SK-N-MC (cell line): ENCODE data around the gene RAB3GAP1.

Experiments used
- DNase-seq: peaks from one replicate; pipeline ENCODE4 v3.0.0-alpha.2; 2011; ENCODE audit warnings: low read depth, low spot score
- H3K27ac ChIP-seq: fragments of 200-600 bp; sonication (generic); 2 replicates; pipeline ENCODE4 v1.5.1; 2016; ENCODE audit warnings: mixed run types
- H3K36me3 ChIP-seq: fragments of 200-600 bp; sonication (generic); 2 replicates; pipeline ENCODE4 v1.6.1; 2017; ENCODE audit warnings: antibody characterized with exemption, low read length, mixed read lengths; ENCODE audit not compliant: insufficient read depth
- H3K4me3 ChIP-seq: fragments of 200-600 bp; sonication (generic); 2 replicates; pipeline ENCODE4 v1.5.1; 2016
- H3K9ac ChIP-seq: fragments of 200-600 bp; sonication (generic); 2 replicates; pipeline ENCODE4 v1.8.0; 2017; ENCODE audit warnings: mixed run types, mixed read lengths; ENCODE audit not compliant: insufficient read length
- H3K9me3 ChIP-seq: fragments of 200-600 bp; sonication (generic); 2 replicates; pipeline ENCODE4 v1.6.1; 2017; ENCODE audit warnings: low read depth, mild to moderate bottlenecking, antibody characterized with exemption, low read length, moderate library complexity, mixed read lengths
- EZH2 ChIP-seq: fragments of 200-600 bp; sonication (generic); IDR thresholded peaks from one replicate; pipeline ENCODE4 v1.6.1; 2017; ENCODE audit warnings: antibody characterized with exemption
- FOXP2 ChIP-seq: optimal IDR thresholded peaks from 2 replicates; pipeline ENCODE3; 2011; ENCODE audit warnings: mild to moderate bottlenecking, moderate library complexity; ENCODE audit not compliant: insufficient read depth; ENCODE audit errors: extremely low read length, control extremely low read depth
- POLR2AphosphoS5 ChIP-seq: IDR thresholded peaks from 2 replicates; pipeline ENCODE4 v1.6.1; 2012; ENCODE audit warnings: mild to moderate bottlenecking, low read depth, low read length, borderline replicate concordance

RAB3GAP1 gene

GRCh38 chr2:135189148-135189547, 137.1 kb downstream of the RAB3GAP1 start:
- Histone ChIP-seq H3K9me3 (no peaks in the 10 kb centered on the region), H3K36me3 (no peaks in the 10 kb centered on the region), H3K4me3 (no peak overlapping the region), H3K27ac (no peak overlapping the region), H3K9ac (no peak overlapping the region)
- TF ChIP-seq EZH2 (no peak), POLR2AphosphoS5 (no peak), FOXP2 (no peak)
- no peak for DNase-seq

GRCh38 chr2:135190799-135191198, 138.7 kb downstream of the RAB3GAP1 start:
- H3K36me3 ChIP-seq = no peaks in the 10 kb centered on the region
- H3K9me3 ChIP-seq = no peaks in the 10 kb centered on the region
- H3K9ac ChIP-seq = no peak overlapping the region
- H3K27ac ChIP-seq = no peak overlapping the region
- TF ChIP-seq FOXP2 = no peak
- no peak for DNase-seq
- no peak overlapping the region for H3K4me3 ChIP-seq

DNA sequence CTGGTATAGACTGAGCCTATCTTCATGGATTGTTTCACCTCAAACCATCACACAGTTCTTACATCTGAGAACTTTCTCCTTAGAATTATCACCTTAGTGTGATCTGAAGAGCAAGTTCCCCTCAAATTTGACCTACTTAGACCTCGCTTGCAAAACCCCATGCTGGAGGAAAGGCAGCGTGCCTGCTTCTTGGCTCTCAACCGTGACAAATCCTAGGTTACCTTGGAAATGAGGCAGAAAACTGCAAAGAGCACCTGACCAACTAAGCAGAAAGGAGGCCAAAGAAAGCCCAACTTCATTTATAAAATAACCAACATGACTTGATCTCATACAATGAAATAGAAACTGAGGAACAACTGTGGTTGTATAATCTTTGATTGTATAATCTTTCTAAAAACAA, 146.4 kb downstream of the RAB3GAP1 start:
- H3K9ac ChIP-seq = no peak overlapping the region
- DNase-seq = no peak
- no peaks in the 10 kb centered on the region for H3K36me3 ChIP-seq
- no peaks in the 10 kb centered on the region for H3K9me3 ChIP-seq
- H3K27ac ChIP-seq = no peak overlapping the region
- H3K4me3 ChIP-seq = no peak overlapping the region
- TF ChIP-seq EZH2 = no peak
- no peak for TF ChIP-seq FOXP2

GRCh38 chr2:135202751-135203150, 150.7 kb downstream of the RAB3GAP1 start:
- DNase-seq = no peak
- Histone ChIP-seq H3K27ac (no peak overlapping the region), H3K9ac (peak overlapping the region; percentile 15), H3K36me3 (no peaks in the 10 kb centered on the region), H3K9me3 (no peaks in the 10 kb centered on the region), H3K4me3 (no peak overlapping the region)
- no peak for TF ChIP-seq POLR2AphosphoS5
- no peak for TF ChIP-seq EZH2

DNA sequence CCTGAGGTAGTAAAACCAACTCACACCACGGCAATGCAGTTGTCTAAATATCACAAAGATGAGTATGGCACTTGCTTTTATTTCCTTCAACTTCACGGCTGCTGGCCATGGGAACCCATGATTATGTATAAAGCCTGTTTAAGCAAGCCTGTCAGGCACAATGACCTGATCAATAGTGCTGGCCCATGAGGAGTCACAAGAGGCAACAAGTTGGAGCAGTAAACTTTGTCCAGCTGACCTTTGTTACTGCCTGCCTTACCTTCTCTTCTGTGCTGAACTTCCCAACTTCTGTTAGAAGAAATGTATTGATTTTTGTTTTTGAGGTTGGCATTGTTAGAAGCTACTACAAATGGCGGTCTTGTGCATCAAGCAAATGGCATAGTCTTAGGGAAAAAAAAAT, 151.9 kb downstream of the RAB3GAP1 start:
- no peak for DNase-seq
- TF ChIP-seq FOXP2 (no peak), EZH2 (no peak), POLR2AphosphoS5 (no peak)
- H3K9me3 ChIP-seq = no peaks in the 10 kb centered on the region
- no peak overlapping the region for H3K9ac ChIP-seq
- no peak overlapping the region for H3K4me3 ChIP-seq
- H3K36me3 ChIP-seq = no peaks in the 10 kb centered on the region
- no peak overlapping the region for H3K27ac ChIP-seq

- Histone ChIP-seq H3K4me3 (no peak overlapping the region), H3K27ac (no peak overlapping the region), H3K36me3 (no peaks in the 10 kb centered on the region), H3K9ac (no peak overlapping the region), H3K9me3 (no peaks in the 10 kb centered on the region)
- TF ChIP-seq FOXP2 = peak; percentile 31
- TF ChIP-seq EZH2 = no peak
- no peak for DNase-seq
Measured at GRCh38 chr2:135208016-135208415, 155.9 kb downstream of the RAB3GAP1 start.

- no peak for DNase-seq
- H3K9ac ChIP-seq = no peak overlapping the region
- H3K9me3 ChIP-seq = no peaks in the 10 kb centered on the region
- H3K4me3 ChIP-seq = no peak overlapping the region
- no peak for TF ChIP-seq FOXP2
- TF ChIP-seq EZH2 = no peak
- no peak for TF ChIP-seq POLR2AphosphoS5
- no peak overlapping the region for H3K27ac ChIP-seq
- no peaks in the 10 kb centered on the region for H3K36me3 ChIP-seq
Measured at GRCh38 chr2:135212757-135213156, 160.7 kb downstream of the RAB3GAP1 start.

- Histone ChIP-seq H3K4me3 (no peak overlapping the region), H3K9me3 (no peaks in the 10 kb centered on the region), H3K27ac (no peak overlapping the region), H3K36me3 (no peaks in the 10 kb centered on the region), H3K9ac (no peak overlapping the region)
- no peak for DNase-seq
- TF ChIP-seq EZH2 (no peak), FOXP2 (no peak), POLR2AphosphoS5 (no peak)
Measured at GRCh38 chr2:135218426-135218825, 166.3 kb downstream of the RAB3GAP1 start.

GRCh38 chr2:135219226-135219625, 167.1 kb downstream of the RAB3GAP1 start:
- H3K27ac ChIP-seq = no peak overlapping the region
- no peak overlapping the region for H3K9ac ChIP-seq
- TF ChIP-seq FOXP2 (no peak), EZH2 (no peak), POLR2AphosphoS5 (no peak)
- DNase-seq = no peak
- no peaks in the 10 kb centered on the region for H3K36me3 ChIP-seq
- H3K9me3 ChIP-seq = no peaks in the 10 kb centered on the region
- H3K4me3 ChIP-seq = no peak overlapping the region
